Hepatocyte (in vitro differentiated cells): ENCODE results near the gene TMEM14B. TPM values are rescaled to one million over a fixed set of nuclear protein-coding genes. Genes with fewer than 3 reads are reported as not detected.

ENCODE experiments used
- DNase-seq: peaks from one replicate; pipeline ENCODE4 v3.0.0-alpha.2; 2016; ENCODE audit warnings: low spot score
- H2AFZ ChIP-seq: fragments of 200-600 bp; sonication (generic); 2 replicates; pipeline ENCODE4 v1.6.0; 2016; ENCODE audit warnings: antibody characterized with exemption, mild to moderate bottlenecking
- H3K27ac ChIP-seq: fragments of 200-600 bp; sonication (generic); 2 replicates; pipeline ENCODE4 v1.5.1; 2016; ENCODE audit warnings: mild to moderate bottlenecking
- H3K27me3 ChIP-seq: fragments of 200-600 bp; sonication (generic); 2 replicates; pipeline ENCODE4 v1.6.1; 2016
- H3K36me3 ChIP-seq: fragments of 200-600 bp; sonication (generic); replicated peaks from 2 replicates; pipeline ENCODE4 v1.5.1; 2016; ENCODE audit warnings: low read depth; ENCODE audit not compliant: insufficient read depth
- H3K4me1 ChIP-seq: fragments of 200-600 bp; sonication (generic); 2 replicates; pipeline ENCODE4 v1.5.1; 2016; ENCODE audit warnings: mild to moderate bottlenecking, moderate library complexity; ENCODE audit not compliant: insufficient read depth
- H3K4me2 ChIP-seq: fragments of 200-600 bp; sonication (generic); 2 replicates; pipeline ENCODE4 v1.6.0; 2016
- H3K4me3 ChIP-seq: fragments of 200-600 bp; sonication (generic); 2 replicates; pipeline ENCODE4 v1.5.1; 2016; ENCODE audit warnings: mild to moderate bottlenecking
- H3K79me2 ChIP-seq: fragments of 200-600 bp; sonication (generic); 2 replicates; pipeline ENCODE4 v1.6.0; 2017; ENCODE audit warnings: mild to moderate bottlenecking
- H3K9me2 ChIP-seq: fragments of 200-600 bp; sonication (generic); replicated peaks from 2 replicates; pipeline ENCODE4 v1.6.0; 2017; ENCODE audit warnings: mild to moderate bottlenecking; ENCODE audit not compliant: insufficient read depth
- H3K9me3 ChIP-seq: fragments of 200-600 bp; sonication (generic); 2 replicates; pipeline ENCODE4 v1.5.1; 2016; ENCODE audit warnings: low read depth, mild to moderate bottlenecking
- H4K20me1 ChIP-seq: fragments of 200-600 bp; sonication (generic); 2 replicates; pipeline ENCODE4 v1.6.0; 2016; ENCODE audit warnings: mild to moderate bottlenecking; ENCODE audit not compliant: insufficient read depth, poor library complexity, severe bottlenecking
- CTCF ChIP-seq: fragments of 200-600 bp; sonication (generic); IDR thresholded peaks from 2 replicates; pipeline ENCODE4 v1.5.1; 2016; ENCODE audit warnings: antibody characterized with exemption, mild to moderate bottlenecking; ENCODE audit not compliant: poor library complexity
- EZH2 ChIP-seq: fragments of 200-600 bp; sonication (generic); IDR thresholded peaks from 2 replicates; pipeline ENCODE4 v1.6.1; 2016; ENCODE audit warnings: antibody characterized with exemption, mild to moderate bottlenecking, borderline replicate concordance
- EZH2phosphoT487 ChIP-seq: fragments of 200-600 bp; sonication (generic); IDR thresholded peaks from one replicate; pipeline ENCODE4 v1.6.1; 2018; ENCODE audit warnings: antibody characterized with exemption, mild to moderate bottlenecking, low read depth, moderate library complexity; ENCODE audit not compliant: unreplicated experiment, severe bottlenecking
- WGBS: methylation state at CpG from one replicate; pipeline ENCODE4 v1.1.6; 2016; ENCODE audit warnings: low lambda C conversion rate; ENCODE audit errors: missing lambda C conversion rate; 5-methylcytosine and 5-hydroxymethylcytosine counted together
- polyA plus RNA-seq: library from polyadenylated mRNA; unstranded; fragments of >200 nt; fragmentation: Nextera tagmentation; extraction: Ambion mirVana; gene quantifications from 2 replicates; pipeline ENCODE4 v1.2.1, GENCODE V29; 2016
- total RNA-seq: library from RNA; depleted of rRNA; stranded (reverse); fragments of >200 nt; gene quantifications from 2 replicates; pipeline ENCODE4 v1.2.3, GENCODE V29; 2014

The TMEM14B gene
- total RNA-seq: 63.9 and 69.4 TPM in 2 replicates
- 108 and 126 TPM in 2 replicates for polyA plus RNA-seq

- H3K27me3 ChIP-seq: no peaks in the 10 kb centered on the region
- H2AFZ ChIP-seq: peak within 1 kb of the TSS; percentile 83
- H3K4me3 ChIP-seq: peak within 1 kb of the TSS; percentile 76
- H3K4me1 ChIP-seq: peaks cover 27% of the 10 kb centered on the region
- 4% methylated on average over 37 of the region's 52 CpGs for WGBS
- H3K79me2 ChIP-seq: peaks cover 41% of the 10 kb centered on the region
- peak; percentile 100 for DNase-seq
- H3K9me2 ChIP-seq: no peaks in the 10 kb centered on the region
- peaks cover 5% of the 10 kb centered on the region for H4K20me1 ChIP-seq
- peak within 1 kb of the TSS; percentile 84 for H3K27ac ChIP-seq
- H3K4me2 ChIP-seq: peak within 1 kb of the TSS; percentile 88
- H3K9me3 ChIP-seq: no peaks in the 10 kb centered on the region
- no peaks in the 10 kb centered on the region for H3K36me3 ChIP-seq
- TF ChIP-seq CTCF (no peak), EZH2 (no peak), EZH2phosphoT487 (no peak)
These were observed at the start of gene TMEM14B for GRCh38 chr6:10747251-10747972. TMEM14B (plus strand) TSS chr6:10747805; CDS start chr6:10749246, 1,441 bp downstream.

- no peak for DNase-seq
- Histone ChIP-seq H2AFZ (no peak overlapping the region), H3K79me2 (no peaks in the 10 kb centered on the region), H3K27me3 (no peaks in the 10 kb centered on the region), H4K20me1 (no peaks in the 10 kb centered on the region), H3K9me3 (no peaks in the 10 kb centered on the region), H3K4me1 (no peaks in the 10 kb centered on the region), H3K27ac (no peak overlapping the region), H3K4me2 (no peak overlapping the region), H3K9me2 (no peaks in the 10 kb centered on the region), H3K36me3 (no peaks in the 10 kb centered on the region), H3K4me3 (no peak overlapping the region)
- TF ChIP-seq CTCF (no peak), EZH2phosphoT487 (no peak), EZH2 (no peak)
- WGBS: 88% methylated on average over 8 of the region's 8 CpGs
These were observed 33.6 kb upstream of the TMEM14B start for GRCh38 chr6:10713962-10714361.

- H3K4me1 ChIP-seq: peaks cover 16% of the 10 kb centered on the region
- no peaks in the 10 kb centered on the region for H4K20me1 ChIP-seq
- no peak overlapping the region for H2AFZ ChIP-seq
- H3K79me2 ChIP-seq: peaks cover 11% of the 10 kb centered on the region
- H3K27ac ChIP-seq: peak overlapping the region; percentile 80
- 87% methylated on average over 8 of the region's 8 CpGs for WGBS
- no peaks in the 10 kb centered on the region for H3K27me3 ChIP-seq
- H3K4me2 ChIP-seq: no peak overlapping the region
- TF ChIP-seq CTCF: no peak
- no peak for DNase-seq
- H3K4me3 ChIP-seq: no peak overlapping the region
- no peaks in the 10 kb centered on the region for H3K9me3 ChIP-seq
- no peaks in the 10 kb centered on the region for H3K36me3 ChIP-seq
- H3K9me2 ChIP-seq: no peaks in the 10 kb centered on the region
These were observed 28.2 kb upstream of the TMEM14B start for GRCh38 chr6:10719296-10719963.
